ENCODE data around the gene B3GNT3.

B3GNT3 gene

DNA sequence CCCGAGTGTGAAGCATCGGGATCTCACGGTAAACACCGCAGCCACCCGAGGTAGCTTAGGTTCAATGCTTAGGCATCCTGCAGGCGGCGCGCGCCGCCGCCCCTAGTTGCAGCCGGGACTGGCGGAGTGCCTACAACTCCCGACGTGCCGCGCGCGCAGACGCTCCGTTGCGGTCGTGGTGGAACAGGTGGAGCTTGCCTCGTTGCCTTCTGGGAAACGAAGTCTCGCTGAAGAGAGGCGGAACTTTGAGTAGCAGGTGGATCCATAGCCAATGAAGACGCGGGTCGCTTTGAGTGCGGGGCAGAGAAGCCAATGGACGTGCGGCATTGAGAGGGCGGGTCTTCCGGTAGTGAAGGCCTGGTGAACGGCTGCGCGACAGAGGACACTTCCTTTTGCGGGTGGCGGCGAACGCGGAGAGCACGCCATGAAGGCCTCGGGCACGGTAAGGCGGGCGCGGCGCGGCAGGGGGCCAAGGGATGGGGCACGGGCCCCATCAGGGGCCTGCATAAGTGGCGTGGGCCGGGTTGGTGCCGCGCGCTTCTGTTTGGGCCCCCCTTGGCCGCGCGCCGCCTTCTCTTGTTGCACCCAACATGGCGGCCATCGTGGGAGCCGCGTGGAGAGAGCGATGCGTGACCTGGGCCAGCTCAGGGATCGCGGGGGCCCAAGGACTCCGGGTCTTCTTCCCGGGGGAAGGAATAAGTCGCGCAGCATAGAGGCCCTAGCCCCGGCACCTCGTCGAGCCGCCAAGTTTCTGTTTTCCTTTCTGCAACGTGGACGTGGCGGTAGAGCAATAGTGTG is 64.8 kb downstream of the B3GNT3 start, which contains the start of gene RPL18A:
TSS of gene RPL18A (plus strand) at position 378 of the 798 bp plus-strand sequence. CDS start at position 425, 47 bp downstream.
- peak; percentile 99 for DNase-seq (ENCODE audit: low spot score)

DNA sequence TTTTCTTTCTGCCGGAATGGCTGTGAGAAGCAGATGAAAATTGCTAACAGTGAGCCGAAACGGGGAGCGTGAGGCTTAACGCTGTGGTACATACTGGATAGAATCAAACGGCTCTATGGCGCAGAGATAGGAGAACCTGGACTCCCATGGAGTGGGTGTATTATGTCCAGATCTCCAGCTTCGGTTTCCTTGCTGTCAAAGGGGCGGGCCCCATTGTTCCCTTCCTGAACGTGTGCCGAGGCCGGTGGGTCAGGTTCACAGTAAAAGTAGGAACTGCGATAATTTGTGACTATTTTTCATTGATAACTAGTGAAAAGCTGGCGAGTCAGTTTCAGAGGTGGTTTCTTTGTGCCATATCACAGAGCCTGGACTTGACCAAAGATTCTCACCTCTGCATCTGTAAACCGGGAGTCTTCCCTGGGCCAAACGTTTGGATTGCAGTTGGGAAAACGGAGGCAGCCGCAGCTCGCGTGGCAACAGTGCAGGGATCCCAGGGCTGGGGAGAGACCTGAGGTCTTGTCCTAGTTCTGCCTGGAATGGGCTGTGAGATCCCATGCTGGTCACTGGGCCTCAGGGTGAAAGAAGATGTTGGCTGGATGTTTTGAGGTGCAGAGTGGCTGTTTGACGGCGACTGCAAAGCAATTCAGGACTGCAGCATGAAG is 65.5 kb downstream of the B3GNT3 start:
- no peak for DNase-seq (ENCODE audit: low spot score)

DNA sequence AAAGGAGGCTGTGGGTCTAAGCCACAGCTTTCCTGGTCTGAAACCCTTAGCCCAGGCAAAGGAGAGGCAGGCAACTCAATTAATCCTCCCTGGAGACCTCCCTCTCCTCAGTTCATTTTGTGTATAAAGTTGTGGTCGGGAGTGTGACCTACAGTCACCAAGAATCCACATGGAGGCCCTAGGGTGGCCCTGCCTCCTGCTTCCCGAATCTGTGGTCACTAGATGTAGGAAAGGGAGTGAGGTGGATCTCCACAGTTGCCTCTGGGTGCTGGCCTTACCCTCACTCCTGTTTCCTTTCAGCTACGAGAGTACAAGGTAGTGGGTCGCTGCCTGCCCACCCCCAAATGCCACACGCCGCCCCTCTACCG is 66.0 kb downstream of the B3GNT3 start:
- no peak for DNase-seq (ENCODE audit: low spot score)

DNA sequence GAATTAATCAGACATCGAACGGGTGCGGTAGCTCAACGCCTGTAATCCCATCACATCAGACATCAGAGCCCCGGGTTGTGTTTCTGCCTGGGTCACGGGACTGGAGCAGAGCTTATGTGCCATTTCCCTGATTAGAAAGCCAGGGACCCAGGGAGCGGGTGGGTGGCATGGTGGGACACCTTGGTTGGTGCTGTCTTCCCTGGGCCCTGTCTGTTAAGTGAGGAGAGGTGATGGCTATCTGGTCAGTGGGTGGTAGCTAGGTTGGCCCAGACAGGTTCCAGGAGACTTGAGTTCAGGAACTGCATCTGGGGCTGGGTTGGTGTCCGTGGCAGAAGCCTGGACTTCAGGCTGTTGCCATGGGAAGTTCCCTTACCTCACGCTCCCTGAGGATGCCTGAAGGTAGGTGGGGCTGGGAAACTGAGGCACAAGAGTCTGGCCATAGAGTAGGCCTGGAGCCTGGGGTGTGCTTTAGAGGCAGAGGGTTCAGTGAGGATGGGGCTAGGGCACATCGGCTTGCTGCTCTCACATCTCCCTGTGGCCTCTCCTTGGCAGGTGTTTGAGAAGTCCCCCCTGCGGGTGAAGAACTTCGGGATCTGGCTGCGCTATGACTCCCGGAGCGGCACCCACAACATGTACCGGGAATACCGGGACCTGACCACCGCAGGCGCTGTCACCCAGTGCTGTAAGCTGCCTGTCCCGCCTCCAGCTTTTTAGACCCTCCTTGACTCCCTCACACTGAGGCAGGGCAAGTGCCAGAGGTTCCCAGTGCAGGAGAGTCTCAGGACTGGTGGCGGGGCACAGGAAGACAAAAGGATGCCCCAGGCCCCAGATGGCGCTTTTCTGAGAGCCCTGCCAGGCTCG is 66.8 kb downstream of the B3GNT3 start:
- no peak for DNase-seq (ENCODE audit: low spot score)

- DNase-seq (ENCODE audit: low spot score) = no peak
These were observed 68.0 kb downstream of the B3GNT3 start for GRCh38 chr19:17862711-17863519.

Small RNA genes within 50 kb of the gene (small RNA-seq; reads per million reads assigned to genes)
- gene SNORA68 = 0 reads per million in 2 experiments

Data from SK-N-DZ (cell line).